Measurements from ENCODE around the gene TMED9.

- TF ChIP-seq CTCF (IDR thresholded peaks at IDR 0.05) (no peak), POLR2A (IDR thresholded peaks at IDR 0.05) (no peak)
Observed at GRCh38 chr5:177555228-177555627, 36.8 kb upstream of the TMED9 start.
